ENCODE measurements around the gene PARVG. TPM values are rescaled to one million over a fixed set of nuclear protein-coding genes. Genes with fewer than 3 reads are reported as not detected.

The PARVG gene
- total and polyA plus RNA-seq, 9 of the 15 experiments (the other 6 are each of a cell fraction or from before 2014, with no cell fraction given), result 0.35 TPM; not detected in 8

DNA sequence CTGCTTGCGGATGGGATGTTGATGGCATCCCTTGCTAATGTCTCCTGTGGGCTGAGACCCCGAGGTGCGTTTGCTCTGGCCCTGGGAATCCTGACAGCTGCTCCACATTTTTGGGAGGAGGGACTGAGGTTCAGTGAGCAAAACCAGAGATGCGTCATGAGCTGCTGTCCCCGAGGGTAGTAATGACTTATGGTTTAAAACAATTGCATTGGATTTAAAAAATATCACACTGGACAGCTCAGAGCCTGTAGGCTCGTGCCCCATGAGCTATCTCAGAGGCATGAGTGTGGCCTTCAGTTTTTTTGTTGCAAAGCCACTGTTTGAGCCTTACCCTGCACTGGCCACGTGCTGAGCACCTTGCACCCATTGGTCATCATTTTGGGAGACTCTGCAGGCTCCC lies 20.9 kb upstream of the PARVG start:
- Histone ChIP-seq H3K27ac (ENCODE audit: extremely low read depth, low read depth, low read length) (no peak overlapping the region), H3K4me3 (no peak overlapping the region), H3K79me2 (ENCODE audit: control insufficient read depth, insufficient read depth, low read length) (no peaks in the 10 kb centered on the region), H3K4me2 (ENCODE audit: insufficient read depth, low read length) (no peak overlapping the region), H4K20me1 (replicated peaks; ENCODE audit: control insufficient read depth, insufficient read depth, low read length) (no peaks in the 10 kb centered on the region), H3K9me3 (replicated peaks; ENCODE audit: control insufficient read depth, insufficient read depth, low read depth, low read length) (no peaks in the 10 kb centered on the region), H3K9ac (ENCODE audit: insufficient read depth in 1 of 2, low read depth in 2 of 2, low read length in 2 of 2) (no peak overlapping the region), H3K36me3 (ENCODE audit: control insufficient read depth, insufficient read depth, low read length) (no peaks in the 10 kb centered on the region), H3K9me1 (ENCODE audit: control insufficient read depth, insufficient read depth, low read length) (no peaks in the 10 kb centered on the region), H3K4me1 (replicated peaks in 1 of 2; ENCODE audit: control insufficient read depth in 2 of 2, insufficient read depth in 2 of 2, low read length in 2 of 2) (no peaks in the 10 kb centered on the region), H3K27me3 (ENCODE audit: control insufficient read depth in 2 of 2, insufficient read depth in 2 of 2, low read length in 2 of 2) (no peaks in the 10 kb centered on the region), H2AFZ (ENCODE audit: low read depth, low read length) (no peak overlapping the region)
- DNase-seq (ENCODE audit: extremely low read depth in 1 of 4, low spot score in 3 of 4) (no peak), ATAC-seq (no peak), FAIRE-seq (no peak)
- no TSS peak for BruUV-seq (replicated peaks)
- 59% methylated on average over 5 of the region's 7 CpGs for WGBS (ENCODE audit: insufficient coverage, low coverage, missing lambda C conversion rate)
- in situ Hi-C loops (cut with MboI) (no loop called here), intact Hi-C loops (cut with micrococcal nuclease) (no loop called here)
- TF ChIP-seq, protein P1, sequence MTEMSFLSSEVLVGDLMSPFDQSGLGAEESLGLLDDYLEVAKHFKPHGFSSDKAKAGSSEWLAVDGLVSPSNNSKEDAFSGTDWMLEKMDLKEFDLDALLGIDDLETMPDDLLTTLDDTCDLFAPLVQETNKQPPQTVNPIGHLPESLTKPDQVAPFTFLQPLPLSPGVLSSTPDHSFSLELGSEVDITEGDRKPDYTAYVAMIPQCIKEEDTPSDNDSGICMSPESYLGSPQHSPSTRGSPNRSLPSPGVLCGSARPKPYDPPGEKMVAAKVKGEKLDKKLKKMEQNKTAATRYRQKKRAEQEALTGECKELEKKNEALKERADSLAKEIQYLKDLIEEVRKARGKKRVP (CRISPR knock-in tag; IDR thresholded peaks at IDR 0.05), result no peak
- TF ChIP-seq TCFL5 (CRISPR knock-in tag; conservative IDR thresholded peaks at IDR 0.05) (no peak), BRD9 (IDR thresholded peaks at IDR 0.05; ENCODE audit: low read depth, partially characterized antibody) (no peak), RFX1 (IDR thresholded peaks at IDR 0.05) (no peak), TAL1 (IDR thresholded peaks at IDR 0.05) (no peak), ZEB2 (IDR thresholded peaks at IDR 0.05) (no peak), ZNF77 (CRISPR knock-in tag; IDR thresholded peaks at IDR 0.05) (no peak), HDAC6 (IDR thresholded peaks at IDR 0.05; ENCODE audit: low read depth, low read length) (no peak), ZNF282 (CRISPR knock-in tag; IDR thresholded peaks at IDR 0.05) (no peak)
- TF ChIP-seq, protein P2, sequence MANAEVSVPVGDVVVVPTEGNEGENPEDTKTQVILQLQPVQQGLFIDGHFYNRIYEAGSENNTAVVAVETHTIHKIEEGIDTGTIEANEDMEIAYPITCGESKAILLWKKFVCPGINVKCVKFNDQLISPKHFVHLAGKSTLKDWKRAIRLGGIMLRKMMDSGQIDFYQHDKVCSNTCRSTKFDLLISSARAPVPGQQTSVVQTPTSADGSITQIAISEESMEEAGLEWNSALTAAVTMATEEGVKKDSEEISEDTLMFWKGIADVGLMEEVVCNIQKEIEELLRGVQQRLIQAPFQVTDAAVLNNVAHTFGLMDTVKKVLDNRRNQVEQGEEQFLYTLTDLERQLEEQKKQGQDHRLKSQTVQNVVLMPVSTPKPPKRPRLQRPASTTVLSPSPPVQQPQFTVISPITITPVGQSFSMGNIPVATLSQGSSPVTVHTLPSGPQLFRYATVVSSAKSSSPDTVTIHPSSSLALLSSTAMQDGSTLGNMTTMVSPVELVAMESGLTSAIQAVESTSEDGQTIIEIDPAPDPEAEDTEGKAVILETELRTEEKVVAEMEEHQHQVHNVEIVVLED (CRISPR knock-in tag; IDR thresholded peaks at IDR 0.05), result no peak
- CTCF ChIA-PET (ENCODE audit: low intra/inter-chr PET ratio), result no interaction called here
- POLR2A ChIA-PET, result no interaction called here

Data from K562 (cell line).